B cell (primary cell): ENCODE measurements around the gene CHST14. TPM values are rescaled to one million over a fixed set of nuclear protein-coding genes. Genes with fewer than 3 reads are reported as not detected.

Experiments
- ATAC-seq: fragments of 200-7000 bp; cut with Tn5 transposase; one replicate; pipeline ENCODE4 v1.10.0; 2021; ENCODE audit warnings: low read depth, mild to moderate bottlenecking, moderate number of reproducible peaks, moderate library complexity
- CTCF ChIA-PET: fragments of 350-600 bp; sonication (Branson Sonifier 250); formaldehyde crosslinking; loops from one replicate; lab custom pipeline; 2021; ENCODE audit warnings: antibody characterized with exemption, inconsistent platforms; lab: Charles Lee
- POLR2A ChIA-PET: fragments of 350-600 bp; sonication (Branson Sonifier 250); formaldehyde crosslinking; loops from one replicate; lab custom pipeline; 2021; ENCODE audit warnings: antibody characterized with exemption; lab: Charles Lee
- DNase-seq: peaks from one replicate; pipeline ENCODE4 v3.0.0; 2013
- H2AFZ ChIP-seq: 2 replicates; pipeline ENCODE4 v1.6.1; 2012; ENCODE audit warnings: mild to moderate bottlenecking, low read depth, low read length; ENCODE audit not compliant: insufficient read depth, poor library complexity, severe bottlenecking
- H3K27ac ChIP-seq, 2 donors: 1 replicate in 1 of 2; 2 replicates in 1 of 2; pipeline ENCODE4 v1.5.1; 2012 to 2013; ENCODE audit warnings: low read length in 2 of 2, mild to moderate bottlenecking in 2 of 2, moderate library complexity in 1 of 2
- H3K27me3 ChIP-seq, 4 experiments: fragments of 200-600 bp in 1 of 4; sonication (generic) in 1 of 4; replicated peaks in 1 of 4; 1 replicate in 2 of 4; 2 replicates in 2 of 4; pipeline versions ENCODE4 v1.6.1 to v1.7.0; 2013 to 2016; ENCODE audit warnings: low read length in 3 of 4, mild to moderate bottlenecking in 2 of 4, mixed read lengths in 1 of 4, moderate library complexity in 1 of 4; ENCODE audit not compliant: insufficient read depth in 4 of 4, control insufficient read depth in 3 of 4; ENCODE audit errors: control extremely low read depth in 1 of 4
- H3K36me3 ChIP-seq, 2 experiments: replicated peaks in 1 of 2; 1 replicate in 1 of 2; 2 replicates in 1 of 2; pipeline versions ENCODE4 v1.6.1 to v1.7.1; 2013; ENCODE audit warnings: low read length in 1 of 2; ENCODE audit not compliant: insufficient read depth in 2 of 2, control insufficient read depth in 1 of 2; ENCODE audit errors: control extremely low read depth in 1 of 2, extremely low read depth in 1 of 2
- H3K4me1 ChIP-seq, 2 donors: fragments of 200-600 bp in 1 of 2; sonication (generic) in 1 of 2; 1 replicate in 1 of 2; 2 replicates in 1 of 2; pipeline versions ENCODE4 v1.5.1 to v1.6.1; 2013 to 2017; ENCODE audit warnings: low read length in 2 of 2; ENCODE audit not compliant: control insufficient read depth in 2 of 2, insufficient read depth in 2 of 2
- H3K4me2 ChIP-seq: replicated peaks from 2 replicates; pipeline ENCODE3; 2012; ENCODE audit warnings: mild to moderate bottlenecking, low read depth, low read length; ENCODE audit not compliant: poor library complexity, severe bottlenecking
- H3K4me3 ChIP-seq, 5 experiments: fragments of 200-600 bp in 1 of 5; sonication (generic) in 1 of 5; 1 replicate in 3 of 5; 2 replicates in 2 of 5; pipeline versions ENCODE4 v1.5.1 to v1.7.0; 2011 to 2016; ENCODE audit warnings: low read length in 4 of 5, mild to moderate bottlenecking in 4 of 5, low read depth in 2 of 5, control low read depth in 1 of 5, moderate library complexity in 1 of 5; ENCODE audit not compliant: insufficient read depth in 1 of 5; ENCODE audit errors: control extremely low read depth in 1 of 5, extremely low read depth in 1 of 5
- H3K79me2 ChIP-seq: fragments of 200-600 bp; sonication (generic); one replicate; pipeline ENCODE4 v1.6.0; 2016; ENCODE audit warnings: low read length; ENCODE audit not compliant: control insufficient read depth, insufficient read depth
- H3K9ac ChIP-seq: fragments of 200-600 bp; sonication (generic); 2 replicates; pipeline ENCODE4 v1.6.1; 2017; ENCODE audit warnings: mild to moderate bottlenecking, low read length, moderate library complexity
- H3K9me3 ChIP-seq, 3 donors: one replicate each; pipeline versions ENCODE4 v1.6.1 to v1.7.1; 2013; ENCODE audit warnings: low read length in 2 of 3; ENCODE audit not compliant: control insufficient read depth in 2 of 3, insufficient read depth in 1 of 3; ENCODE audit errors: control extremely low read depth in 1 of 3
- H4K20me1 ChIP-seq: 2 replicates; pipeline ENCODE4 v1.6.0; 2012; ENCODE audit warnings: mild to moderate bottlenecking, low read length; ENCODE audit not compliant: insufficient read depth, control insufficient read depth, poor library complexity, severe bottlenecking
- H3K27ac Mint-ChIP-seq: one replicate; pipeline ENCODE4 v1.8.0; 2021; ENCODE audit warnings: mixed read lengths
- H3K27me3 Mint-ChIP-seq: one replicate; pipeline ENCODE4 v1.8.0; 2021; ENCODE audit warnings: mixed read lengths
- H3K4me1 Mint-ChIP-seq: one replicate; pipeline ENCODE4 v1.8.0; 2021; ENCODE audit warnings: mixed read lengths
- H3K4me3 Mint-ChIP-seq: one replicate; pipeline ENCODE4 v1.8.0; 2021; ENCODE audit warnings: mixed read lengths
- H3K9me3 Mint-ChIP-seq: one replicate; pipeline ENCODE4 v1.8.0; 2022; ENCODE audit warnings: mixed read lengths; ENCODE audit not compliant: insufficient read depth
- CTCF ChIP-seq: fragments of 200-600 bp; IDR thresholded peaks from one replicate; pipeline ENCODE4 v1.8.0; 2022; ENCODE audit warnings: antibody characterized with exemption, mild to moderate bottlenecking
- EZH2 ChIP-seq: IDR thresholded peaks from 2 replicates; pipeline ENCODE4 v1.6.1; 2012; ENCODE audit warnings: borderline replicate concordance, low read depth, mild to moderate bottlenecking, moderate library complexity, low read length; ENCODE audit not compliant: insufficient read depth, poor library complexity, severe bottlenecking
- WGBS: methylation state at CpG from one replicate; pipeline ENCODE4 v1.1.5; 2013; ENCODE audit warnings: missing lambda C conversion rate; ENCODE audit not compliant: insufficient coverage; 5-methylcytosine and 5-hydroxymethylcytosine counted together
- intact Hi-C: fragments of 100-400 bp; cut with micrococcal nuclease; formaldehyde crosslinking; loops from one replicate; pipeline ENCODE4 v1.10.0; 2022
- polyA plus RNA-seq: library from polyadenylated mRNA; depleted of rRNA; stranded (reverse); fragments of >200 nt; gene quantifications from 2 replicates; pipeline ENCODE4 v1.2.3, GENCODE V29; 2012
- total RNA-seq, 2 donors: library from RNA; stranded (reverse); fragments of 120-200 nt in 1 of 2; gene quantifications; 1 replicate in 1 of 2; 2 replicates in 1 of 2; pipeline versions ENCODE4 v1.2.3 to v1.2.4, GENCODE V29; 2013 to 2022

Gene CHST14
- total and polyA plus RNA-seq, 2 donors (not counting 1 experiment from before 2014, with no cell fraction given) = 5.7 to 16.7 TPM

DNA sequence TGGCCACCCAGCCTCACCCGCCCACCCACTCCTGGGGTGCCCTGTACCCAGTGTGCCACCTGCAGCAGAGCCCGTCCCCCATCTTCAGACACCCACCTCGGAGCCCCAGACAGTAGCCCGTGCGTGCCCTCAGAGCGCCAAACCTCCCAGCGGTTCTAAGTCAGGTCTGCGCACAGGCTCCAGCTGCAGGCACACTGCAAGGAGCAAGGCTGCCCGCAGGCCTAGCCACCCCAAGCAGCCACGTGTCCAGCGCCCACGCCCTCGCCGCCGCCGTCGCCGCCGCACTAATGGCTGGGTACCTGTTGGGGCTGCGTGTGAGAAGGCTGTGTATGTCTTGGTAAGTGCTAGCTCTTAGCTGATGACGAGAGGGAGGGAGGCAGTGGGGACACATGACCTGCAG, 8.8 kb upstream of the CHST14 start:
- no peaks in the 10 kb centered on the region for H3K4me1 ChIP-seq
- no peak overlapping the region for H3K27ac ChIP-seq
- Mint-ChIP-seq H3K4me3 (no peak overlapping the region), H3K9me3 (no peaks in the 10 kb centered on the region), H3K27ac (no peak overlapping the region), H3K4me1 (no peaks in the 10 kb centered on the region), H3K27me3 (no peaks in the 10 kb centered on the region)
- 97% methylated on average over 21 of the region's 21 CpGs for WGBS
- DNase-seq (no peak), ATAC-seq (no peak)
- no peak overlapping the region for H3K4me2 ChIP-seq
- H2AFZ ChIP-seq = no peak overlapping the region
- H3K27me3 ChIP-seq = no peaks in the 10 kb centered on the region
- TF ChIP-seq CTCF (no peak), EZH2 (no peak)
- peaks cover 0 to 71% of the 10 kb centered on the region in 2 experiments for H3K36me3 ChIP-seq
- H3K79me2 ChIP-seq = peaks cover 34% of the 10 kb centered on the region
- H3K4me3 ChIP-seq = no peak overlapping the region
- ChIA-PET CTCF (interaction anchor here (0.5 to 1.6 kb wide), 3 partner anchors 12 to 140 kb away, joined by 4 to 5 read pairs (median 5); no protein-coding TSS in a partner anchor), POLR2A (no interaction called here)
- peaks cover 39% of the 10 kb centered on the region for H4K20me1 ChIP-seq
- intact Hi-C loops = no loop called here
- H3K9me3 ChIP-seq = no peaks in the 10 kb centered on the region
- no peak overlapping the region for H3K9ac ChIP-seq

DNA sequence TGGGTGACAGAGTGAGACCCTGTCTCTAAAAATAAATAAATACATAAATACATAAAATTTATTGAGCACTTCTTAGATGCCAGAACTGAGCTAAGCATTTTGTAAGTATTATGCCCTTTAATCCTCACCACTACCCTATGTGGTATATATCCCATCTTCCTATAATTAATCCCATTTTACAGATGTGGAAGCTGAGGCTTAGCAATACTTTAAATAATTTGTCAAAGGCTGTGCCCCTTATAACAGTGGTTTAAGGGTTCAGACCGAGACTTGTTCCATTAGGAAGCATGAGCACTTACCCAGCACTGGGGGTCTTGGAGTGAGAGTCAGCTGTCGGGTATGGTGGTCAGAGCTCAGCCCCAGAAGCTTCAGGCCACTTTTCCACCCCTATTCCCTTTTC, 7.5 kb upstream of the CHST14 start:
- Histone ChIP-seq H3K36me3 (peaks cover 0 to 74% of the 10 kb centered on the region in 2 experiments), H3K4me3 (no peak overlapping the region), H4K20me1 (peaks cover 26% of the 10 kb centered on the region), H3K27ac (no peak overlapping the region), H3K79me2 (peaks cover 20% of the 10 kb centered on the region), H3K4me2 (no peak overlapping the region), H3K27me3 (no peaks in the 10 kb centered on the region), H3K4me1 (no peaks in the 10 kb centered on the region), H3K9me3 (no peaks in the 10 kb centered on the region), H3K9ac (no peak overlapping the region), H2AFZ (no peak overlapping the region)
- H3K4me1 Mint-ChIP-seq = no peaks in the 10 kb centered on the region
- H3K27me3 Mint-ChIP-seq = no peaks in the 10 kb centered on the region
- ATAC-seq = no peak
- POLR2A ChIA-PET = no interaction called here
- TF ChIP-seq EZH2 (no peak), CTCF (no peak)
- WGBS = no CpG with 5 or more reads among the region's 2 CpGs
- H3K27ac Mint-ChIP-seq = no peak overlapping the region
- H3K4me3 Mint-ChIP-seq = no peak overlapping the region
- intact Hi-C loops = no loop called here
- DNase-seq = no peak
- H3K9me3 Mint-ChIP-seq = no peaks in the 10 kb centered on the region
- CTCF ChIA-PET = interaction anchor here (1.0 to 1.8 kb wide), 3 partner anchors 9 to 119 kb away, joined by 3 to 5 read pairs (median 4); no protein-coding TSS in a partner anchor
